CD4-positive, alpha-beta T cell (primary cell): Measurements from ENCODE around the gene ZNF366. TPM values are rescaled to one million over a fixed set of nuclear protein-coding genes. Genes with fewer than 3 reads are reported as not detected.

Experiments
- ATAC-seq: fragments of 200-7000 bp; cut with Tn5 transposase; one replicate; pipeline ENCODE4 v1.10.0; 2022; ENCODE audit warnings: mild to moderate bottlenecking; ENCODE audit not compliant: poor library complexity
- CTCF ChIA-PET: fragments of 350-600 bp; sonication (Branson Sonifier 250); formaldehyde crosslinking; loops from one replicate; lab custom pipeline; 2021; ENCODE audit warnings: antibody characterized with exemption, inconsistent platforms; lab: Charles Lee
- POLR2A ChIA-PET: fragments of 350-600 bp; sonication (Branson Sonifier 250); formaldehyde crosslinking; loops from one replicate; lab custom pipeline; 2021; ENCODE audit warnings: antibody characterized with exemption, inconsistent platforms; lab: Charles Lee
- DNase-seq, 14 experiments: peaks; one replicate each; pipeline ENCODE4 v3.0.0-alpha.2; 2013 to 2020; ENCODE audit warnings: mixed read lengths in 2 of 14
- H3K27ac ChIP-seq, 2 donors: one replicate each; pipeline versions ENCODE4 v1.5.1 to v1.7.0; 2013; ENCODE audit warnings: low read length in 2 of 2, low read depth in 1 of 2, mild to moderate bottlenecking in 1 of 2
- H3K27me3 ChIP-seq, 2 experiments: 1 replicate in 1 of 2; 2 replicates in 1 of 2; pipeline versions ENCODE4 v1.6.1 to v1.7.0; 2013; ENCODE audit warnings: low read length in 2 of 2, control low read depth in 1 of 2, mild to moderate bottlenecking in 1 of 2, moderate library complexity in 1 of 2; ENCODE audit not compliant: insufficient read depth in 2 of 2, control insufficient read depth in 1 of 2
- H3K36me3 ChIP-seq: one replicate; pipeline ENCODE4 v1.6.1; 2013; ENCODE audit warnings: low read length, control low read depth; ENCODE audit not compliant: insufficient read depth
- H3K4me1 ChIP-seq: one replicate; pipeline ENCODE4 v1.6.1; 2013; ENCODE audit warnings: low read length, control low read depth; ENCODE audit not compliant: insufficient read depth
- H3K4me3 ChIP-seq: one replicate; pipeline ENCODE4 v1.5.1; 2013; ENCODE audit warnings: mild to moderate bottlenecking, low read length, moderate library complexity
- H3K9me3 ChIP-seq, 2 experiments: 1 replicate in 1 of 2; 2 replicates in 1 of 2; pipeline versions ENCODE4 v1.6.1 to v1.7.0; 2013; ENCODE audit warnings: low read length in 2 of 2, mild to moderate bottlenecking in 2 of 2, control low read depth in 1 of 2, moderate library complexity in 1 of 2; ENCODE audit not compliant: control insufficient read depth in 1 of 2, insufficient read depth in 1 of 2
- H3K27ac Mint-ChIP-seq: one replicate; pipeline ENCODE4 v1.8.0; 2020; ENCODE audit warnings: mixed read lengths
- H3K27me3 Mint-ChIP-seq: one replicate; pipeline ENCODE4 v1.8.0; 2021; ENCODE audit warnings: mixed read lengths
- H3K36me3 Mint-ChIP-seq: one replicate; pipeline ENCODE4 v1.8.0; 2021; ENCODE audit warnings: low read depth, mixed read lengths
- H3K4me1 Mint-ChIP-seq: one replicate; pipeline ENCODE4 v1.8.0; 2021; ENCODE audit warnings: low read depth, mixed read lengths
- H3K4me3 Mint-ChIP-seq: one replicate; pipeline ENCODE4 v1.8.0; 2020; ENCODE audit warnings: mild to moderate bottlenecking, mixed read lengths
- H3K9me3 Mint-ChIP-seq: one replicate; pipeline ENCODE4 v1.8.0; 2020; ENCODE audit warnings: mixed read lengths
- intact Hi-C, 2 experiments: fragments of 100-400 bp; cut with DNase I in 1 of 2; cut with micrococcal nuclease in 1 of 2; formaldehyde crosslinking; loops; one replicate each; pipeline versions ENCODE4 v1.15.1 to v1.9.0; 2023 to 2025; cut with DNase I, micrococcal nuclease
- total RNA-seq, 174 experiments: library from RNA in 2 of 174; stranded (reverse) in 2 of 174; gene quantifications; one replicate each; pipeline ENCODE4 v1.2.3 and lab custom pipeline; 2021 to 2026
- TF ChIP-seq, protein P1 (sequence below): fragments of 200-600 bp; IDR thresholded peaks from one replicate; pipeline ENCODE4 v1.8.0; 2022; ENCODE audit warnings: antibody characterized with exemption, mild to moderate bottlenecking

The ZNF366 gene
- total RNA-seq, 2 experiments from 2014 or later = 0.06 to 0.14 TPM

DNA sequence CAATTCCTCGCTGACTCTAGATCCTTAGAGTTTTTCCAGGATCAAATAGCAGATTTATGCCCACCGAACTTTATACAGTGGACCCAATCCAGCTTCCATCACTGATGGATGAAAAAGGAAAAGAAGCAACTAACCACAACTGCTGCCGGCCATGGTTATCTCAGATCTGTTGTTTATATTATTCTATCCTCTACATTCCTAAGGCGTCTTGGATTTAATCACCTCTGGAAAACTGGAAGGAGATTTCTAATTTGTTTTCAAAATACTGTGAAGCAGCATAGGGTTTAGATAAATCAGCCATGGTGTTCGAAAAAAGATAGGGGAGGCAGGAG, 663 bp upstream of the ZNF366 start:
- intact Hi-C loops = no loop called here
- no peaks in the 10 kb centered on the region for H3K4me1 Mint-ChIP-seq

DNA sequence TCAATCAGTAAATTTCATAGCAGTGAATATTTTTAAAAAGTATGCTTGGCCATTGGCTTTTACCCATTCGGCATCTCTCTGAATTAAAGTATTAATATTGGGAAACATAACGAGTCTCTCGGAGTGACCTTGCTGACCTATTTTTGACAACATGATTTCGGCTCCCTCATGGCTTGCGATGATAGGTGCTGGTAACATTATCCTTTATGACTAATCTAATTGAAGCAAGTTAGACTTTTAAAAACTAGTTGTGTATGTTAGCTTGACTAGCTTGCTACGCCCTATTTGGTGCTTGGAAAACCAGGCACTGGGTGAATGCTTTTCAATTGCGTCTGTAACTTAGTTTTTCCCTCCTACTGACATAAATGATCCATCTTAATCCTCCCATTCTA, 1.1 kb downstream of the ZNF366 start:
- peaks cover 0 to 4% of the 10 kb centered on the region in 2 experiments for H3K9me3 ChIP-seq
- ATAC-seq = no peak
- POLR2A ChIA-PET = no interaction called here
- no peak overlapping the region for H3K4me3 Mint-ChIP-seq
- H3K36me3 Mint-ChIP-seq = no peaks in the 10 kb centered on the region
- no peak overlapping the region for H3K27ac Mint-ChIP-seq
- H3K27me3 Mint-ChIP-seq = peaks cover 44% of the 10 kb centered on the region
- no peak overlapping the region for H3K4me3 ChIP-seq
- no peak for DNase-seq
- TF ChIP-seq, protein P1, sequence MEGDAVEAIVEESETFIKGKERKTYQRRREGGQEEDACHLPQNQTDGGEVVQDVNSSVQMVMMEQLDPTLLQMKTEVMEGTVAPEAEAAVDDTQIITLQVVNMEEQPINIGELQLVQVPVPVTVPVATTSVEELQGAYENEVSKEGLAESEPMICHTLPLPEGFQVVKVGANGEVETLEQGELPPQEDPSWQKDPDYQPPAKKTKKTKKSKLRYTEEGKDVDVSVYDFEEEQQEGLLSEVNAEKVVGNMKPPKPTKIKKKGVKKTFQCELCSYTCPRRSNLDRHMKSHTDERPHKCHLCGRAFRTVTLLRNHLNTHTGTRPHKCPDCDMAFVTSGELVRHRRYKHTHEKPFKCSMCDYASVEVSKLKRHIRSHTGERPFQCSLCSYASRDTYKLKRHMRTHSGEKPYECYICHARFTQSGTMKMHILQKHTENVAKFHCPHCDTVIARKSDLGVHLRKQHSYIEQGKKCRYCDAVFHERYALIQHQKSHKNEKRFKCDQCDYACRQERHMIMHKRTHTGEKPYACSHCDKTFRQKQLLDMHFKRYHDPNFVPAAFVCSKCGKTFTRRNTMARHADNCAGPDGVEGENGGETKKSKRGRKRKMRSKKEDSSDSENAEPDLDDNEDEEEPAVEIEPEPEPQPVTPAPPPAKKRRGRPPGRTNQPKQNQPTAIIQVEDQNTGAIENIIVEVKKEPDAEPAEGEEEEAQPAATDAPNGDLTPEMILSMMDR = no peak
- H3K36me3 ChIP-seq = no peaks in the 10 kb centered on the region
- intact Hi-C loops = no loop called here
- peaks cover 0 to 2% of the 10 kb centered on the region in 2 experiments for H3K27me3 ChIP-seq
- no peaks in the 10 kb centered on the region for H3K4me1 Mint-ChIP-seq
- no peaks in the 10 kb centered on the region for H3K9me3 Mint-ChIP-seq
- H3K4me1 ChIP-seq = no peaks in the 10 kb centered on the region
- no peak overlapping the region for H3K27ac ChIP-seq
- CTCF ChIA-PET = no interaction called here

More for the DNA sequence above, 663 bp upstream of the ZNF366 start:
- TF ChIP-seq, protein P1 = no peak
- CTCF ChIA-PET = no interaction called here
- Histone ChIP-seq H3K4me3 (no peak overlapping the region), H3K27ac (no peak overlapping the region), H3K4me1 (no peaks in the 10 kb centered on the region), H3K27me3 (peaks cover 0 to 4% of the 10 kb centered on the region in 2 experiments), H3K9me3 (peaks cover 0 to 4% of the 10 kb centered on the region in 2 experiments), H3K36me3 (no peaks in the 10 kb centered on the region)
- ATAC-seq (no peak), DNase-seq (no peak)
- Mint-ChIP-seq H3K27ac (no peak overlapping the region), H3K36me3 (no peaks in the 10 kb centered on the region), H3K27me3 (peaks cover 44% of the 10 kb centered on the region), H3K9me3 (no peaks in the 10 kb centered on the region), H3K4me3 (no peak overlapping the region)
- POLR2A ChIA-PET = no interaction called here

DNA sequence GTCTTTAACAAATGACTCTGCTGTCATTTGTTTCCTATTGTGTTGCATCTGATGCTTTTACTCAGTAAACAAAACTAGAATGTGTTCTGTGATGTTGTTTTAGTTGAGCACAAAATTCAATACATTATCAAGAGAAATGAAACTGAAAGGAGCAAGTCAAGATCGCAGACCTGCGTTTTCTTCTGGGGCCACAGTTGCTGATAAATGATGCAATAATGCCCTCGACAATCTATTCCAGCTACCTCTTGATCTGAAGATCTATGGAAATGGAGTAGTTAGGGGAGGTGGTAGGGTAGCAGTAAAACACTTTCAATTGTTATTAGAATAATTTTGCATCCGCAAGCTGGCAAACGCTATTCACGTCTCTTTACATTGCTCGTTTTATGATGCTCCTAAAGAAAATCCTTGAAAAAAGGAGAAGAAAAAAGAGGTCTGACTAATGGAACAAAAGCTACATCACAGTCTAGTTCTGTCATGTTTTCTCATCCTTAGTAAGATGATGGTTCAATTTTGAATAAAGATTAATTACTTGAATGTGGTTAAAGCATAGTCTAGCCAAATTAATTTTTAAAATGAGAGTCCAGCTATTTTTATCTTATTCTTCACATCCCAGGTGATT, 1.6 kb downstream of the ZNF366 start:
- no peaks in the 10 kb centered on the region for H3K4me1 ChIP-seq
- H3K4me3 ChIP-seq = no peak overlapping the region
- H3K36me3 Mint-ChIP-seq = no peaks in the 10 kb centered on the region
- H3K27me3 Mint-ChIP-seq = peaks cover 44% of the 10 kb centered on the region
- peaks cover 0 to 2% of the 10 kb centered on the region in 2 experiments for H3K27me3 ChIP-seq
- H3K9me3 ChIP-seq = peaks cover 0 to 4% of the 10 kb centered on the region in 2 experiments
- CTCF ChIA-PET = no interaction called here
- H3K27ac Mint-ChIP-seq = no peak overlapping the region
- no peak for ATAC-seq
- no peak for DNase-seq
- intact Hi-C loops = no loop called here
- POLR2A ChIA-PET = no interaction called here
- no peaks in the 10 kb centered on the region for H3K4me1 Mint-ChIP-seq
- TF ChIP-seq, protein P1 = no peak
- no peaks in the 10 kb centered on the region for H3K36me3 ChIP-seq
- no peak overlapping the region for H3K27ac ChIP-seq
- no peaks in the 10 kb centered on the region for H3K9me3 Mint-ChIP-seq
- H3K4me3 Mint-ChIP-seq = no peak overlapping the region
